Body of pancreas (tissue), 4 donors: ENCODE data around the gene TXNDC5.

ENCODE experiments used
- CTCF ChIP-seq, 7 experiments: fragments of 450-650 bp in 4 of 7; fragments of 200-600 bp in 3 of 7; sonication (generic) in 3 of 7; IDR thresholded peaks; one replicate each; pipeline ENCODE4 v1.5.1; 2016 to 2019; ENCODE audit warnings: antibody characterized with exemption in 7 of 7
- POLR2A ChIP-seq, 3 donors: fragments of 450-650 bp; IDR thresholded peaks; one replicate each; pipeline ENCODE4 v1.6.1; 2016; ENCODE audit warnings: antibody characterized with exemption in 3 of 3, mild to moderate bottlenecking in 2 of 3

DNA sequence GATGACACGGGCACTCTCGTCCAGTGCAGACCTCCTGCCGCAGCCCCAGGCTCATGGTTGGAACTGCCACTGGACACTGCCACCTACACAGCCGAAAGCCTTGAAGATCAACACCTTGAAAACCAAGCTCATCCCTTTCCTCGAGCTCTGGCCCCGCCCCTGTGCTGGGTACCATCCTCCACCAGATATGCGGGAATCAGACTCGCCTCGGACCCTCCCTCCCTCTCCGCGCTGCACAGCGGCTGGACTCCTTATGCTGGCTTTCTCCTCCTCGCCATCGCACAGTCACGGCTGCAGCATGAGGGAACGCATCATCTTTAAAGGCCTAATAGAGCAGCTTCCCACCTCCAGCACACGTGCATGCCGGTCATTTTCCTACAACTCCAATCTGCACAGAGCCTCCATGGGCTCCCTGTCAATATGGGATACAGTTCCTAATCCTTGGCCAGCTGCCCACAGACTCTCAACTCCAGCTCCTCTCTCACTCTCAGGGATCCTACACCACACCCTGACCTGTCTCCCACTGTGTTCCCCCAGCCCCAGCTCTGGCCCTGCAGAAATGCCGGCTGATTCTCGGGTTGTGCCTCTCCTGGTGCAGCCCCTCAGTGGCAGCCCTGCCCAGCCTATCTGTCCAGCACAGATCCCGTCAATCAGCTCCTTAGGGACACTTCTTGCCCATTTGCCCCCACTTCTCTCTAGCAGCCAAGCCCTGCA is 23.2 kb downstream of the TXNDC5 start:
- TF ChIP-seq CTCF (IDR thresholded peaks at IDR 0.05) (no peak), POLR2A (IDR thresholded peaks at IDR 0.05) (no peak)
